A549 (cell line): ENCODE measurements around the gene HOXC6. TPM values are rescaled to one million over a fixed set of nuclear protein-coding genes. Genes with fewer than 3 reads are reported as not detected.

Experiments
- ATAC-seq, 2 experiments: fragments of 200-7000 bp in 1 of 2; fragments of >200 bp in 1 of 2; cut with Nextera tagmentation in 1 of 2; cut with Tn5 transposase in 1 of 2; 3 replicates each; pipeline versions ENCODE4 v1.8.0 to v1.9.1; 2018 to 2020; ENCODE audit warnings: mild to moderate bottlenecking in 1 of 2, moderate library complexity in 1 of 2
- CTCF ChIA-PET: fragments of 300-600 bp; sonication (Branson Sonifier 250); formaldehyde crosslinking; extraction: SDS; loops from one replicate; lab custom pipeline; 2021; ENCODE audit warnings: antibody characterized with exemption, inconsistent platforms; lab: Yijun Ruan, JAX
- POLR2A ChIA-PET: fragments of 350-600 bp; formaldehyde crosslinking; extraction: SDS; loops from one replicate; lab custom pipeline; 2021; ENCODE audit warnings: antibody characterized with exemption, inconsistent platforms; lab: Yijun Ruan, JAX
- DNase-seq, 2 experiments: peaks; one replicate each; pipeline versions ENCODE4 v3.0.0 to v3.0.0-alpha.2; 2011 to 2016; ENCODE audit warnings: low read depth in 1 of 2, low spot score in 1 of 2
- FAIRE-seq: peaks from 2 replicates; lab custom pipeline; 2011; peaks lifted over from hg19 to GRCh38; lab: Jason Lieb, UNC
- H3K27ac ChIP-seq, 2 experiments: fragments of >200 bp; sonication (Bioruptor Twin); formaldehyde crosslinking; 3 replicates each; pipeline ENCODE4 v1.5.1; 2016 to 2017
- H3K4me1 ChIP-seq: fragments of >200 bp; sonication (Bioruptor Twin); formaldehyde crosslinking; 3 replicates; pipeline ENCODE4 v1.6.1; 2016
- H3K4me2 ChIP-seq: fragments of >200 bp; sonication (Bioruptor Twin); formaldehyde crosslinking; 3 replicates; pipeline ENCODE4 v1.6.1; 2016
- H3K4me3 ChIP-seq: fragments of >200 bp; sonication (Bioruptor Twin); formaldehyde crosslinking; 3 replicates; pipeline ENCODE4 v1.5.1; 2016
- H3K9me3 ChIP-seq: fragments of >200 bp; sonication (Bioruptor Twin); formaldehyde crosslinking; 3 replicates; pipeline ENCODE4 v1.6.1; 2016
- BHLHE40 ChIP-seq: IDR thresholded peaks from 2 replicates; pipeline ENCODE4 v1.6.1; 2012; ENCODE audit warnings: low read depth, low read length, inconsistent platforms
- CBX8 ChIP-seq: fragments of 200-600 bp; sonication (generic); IDR thresholded peaks from 2 replicates; pipeline ENCODE4 v1.6.1; 2016
- CHD4 ChIP-seq: fragments of 200-600 bp; sonication (generic); IDR thresholded peaks from 2 replicates; pipeline ENCODE4 v1.6.1; 2016; ENCODE audit warnings: antibody characterized with exemption, mild to moderate bottlenecking, borderline replicate concordance
- EHF ChIP-seq: fragments of 250-450 bp; sonication (Bioruptor Pico); IDR thresholded peaks from 2 replicates; pipeline ENCODE4 v1.5.0; 2020; ENCODE audit warnings: mild to moderate bottlenecking
- EP300 ChIP-seq, 2 experiments: fragments of >200 bp; sonication (Bioruptor Twin); formaldehyde crosslinking; IDR thresholded peaks; 2 replicates in 1 of 2; 3 replicates in 1 of 2; pipeline ENCODE4 v1.6.1; 2016 to 2017
- ESRRA ChIP-seq: fragments of 150-350 bp; IDR thresholded peaks from 2 replicates; pipeline ENCODE4 v1.6.1; 2014; ENCODE audit warnings: mild to moderate bottlenecking, low read length, borderline replicate concordance
- FOSB ChIP-seq: fragments of 250-450 bp; sonication (Bioruptor Pico); IDR thresholded peaks from 2 replicates; pipeline ENCODE4 v1.5.0; 2020; ENCODE audit warnings: mild to moderate bottlenecking, moderate library complexity
- HDAC2 ChIP-seq: fragments of 200-600 bp; sonication (generic); IDR thresholded peaks from 2 replicates; pipeline ENCODE4 v1.6.1; 2016
- HEYL ChIP-seq: fragments of 250-450 bp; sonication (Bioruptor Pico); IDR thresholded peaks from 2 replicates; pipeline ENCODE4 v1.8.0; 2021; ENCODE audit warnings: mild to moderate bottlenecking, moderate library complexity
- HOXA7 ChIP-seq: fragments of 250-450 bp; sonication (Bioruptor Pico); IDR thresholded peaks from 2 replicates; pipeline ENCODE4 v1.5.0; 2020; ENCODE audit warnings: mild to moderate bottlenecking, moderate library complexity
- JUNB ChIP-seq: fragments of >200 bp; sonication (Bioruptor Twin); formaldehyde crosslinking; IDR thresholded peaks from 2 replicates; pipeline ENCODE4 v1.6.1; 2016
- KDM1A ChIP-seq: fragments of 200-600 bp; sonication (generic); IDR thresholded peaks from 2 replicates; pipeline ENCODE4 v1.6.1; 2016; ENCODE audit warnings: low read depth, mild to moderate bottlenecking
- KDM5A ChIP-seq: fragments of 200-600 bp; sonication (generic); IDR thresholded peaks from 2 replicates; pipeline ENCODE4 v1.6.1; 2016; ENCODE audit warnings: antibody characterized with exemption, mild to moderate bottlenecking
- MAFK ChIP-seq: fragments of 450-650 bp; IDR thresholded peaks from 2 replicates; pipeline ENCODE4 v1.6.1; 2014; ENCODE audit not compliant: partially characterized antibody
- PHF8 ChIP-seq: fragments of 200-600 bp; sonication (generic); IDR thresholded peaks from 2 replicates; pipeline ENCODE4 v1.6.1; 2016; ENCODE audit warnings: low read depth, mild to moderate bottlenecking, antibody characterized with exemption, moderate library complexity, borderline replicate concordance
- POLR2A ChIP-seq: IDR thresholded peaks from 2 replicates; pipeline ENCODE4 v1.6.1; 2012; ENCODE audit warnings: mild to moderate bottlenecking, low read length
- RAD21 ChIP-seq, 2 experiments: fragments of >200 bp in 1 of 2; sonication (Bioruptor Twin) in 1 of 2; formaldehyde crosslinking in 1 of 2; IDR thresholded peaks in 1 of 2; conservative IDR thresholded peaks in 1 of 2; 2 replicates in 1 of 2; 3 replicates in 1 of 2; pipeline ENCODE4 v1.6.1; 2012 to 2018; ENCODE audit warnings: inconsistent platforms in 1 of 2
- RARB ChIP-seq: fragments of 250-450 bp; sonication (Bioruptor Pico); IDR thresholded peaks from 2 replicates; pipeline ENCODE4 v1.8.0; 2021; ENCODE audit warnings: mild to moderate bottlenecking, moderate library complexity
- RCOR1 ChIP-seq: fragments of 150-350 bp; IDR thresholded peaks from 2 replicates; pipeline ENCODE4 v1.6.1; 2014; ENCODE audit warnings: antibody characterized with exemption, low read length, low read depth
- REST ChIP-seq: fragments of 200-600 bp; sonication (generic); IDR thresholded peaks from 2 replicates; pipeline ENCODE4 v1.6.1; 2016; ENCODE audit warnings: antibody characterized with exemption, mild to moderate bottlenecking, moderate library complexity
- RNF2 ChIP-seq: fragments of 200-600 bp; sonication (generic); IDR thresholded peaks from 2 replicates; pipeline ENCODE4 v1.6.1; 2016; ENCODE audit warnings: low read depth, mild to moderate bottlenecking, antibody characterized with exemption, moderate library complexity, borderline replicate concordance
- ZC3H11A ChIP-seq: fragments of 450-650 bp; IDR thresholded peaks from 2 replicates; pipeline ENCODE4 v1.6.1; 2014; ENCODE audit warnings: antibody characterized with exemption, mild to moderate bottlenecking
- ZFP36 ChIP-seq: fragments of 450-650 bp; IDR thresholded peaks from 2 replicates; pipeline ENCODE4 v1.6.1; 2014; ENCODE audit warnings: borderline replicate concordance; ENCODE audit not compliant: partially characterized antibody
- ZNF302 ChIP-seq: fragments of 250-450 bp; sonication (Bioruptor Pico); IDR thresholded peaks from 2 replicates; pipeline ENCODE4 v1.9.0; 2021; ENCODE audit warnings: inconsistent platforms, mild to moderate bottlenecking, moderate library complexity
- ZSCAN20 ChIP-seq: fragments of 250-450 bp; sonication (Bioruptor Pico); IDR thresholded peaks from 2 replicates; pipeline ENCODE4 v1.8.0; 2022; ENCODE audit warnings: mild to moderate bottlenecking, moderate library complexity
- WGBS: methylation state at CpG from one replicate; pipeline ENCODE4 v1.1.6; 2017; ENCODE audit errors: missing lambda C conversion rate; 5-methylcytosine and 5-hydroxymethylcytosine counted together
- polyA plus RNA-seq, 4 experiments: library from polyadenylated mRNA; depleted of rRNA in 3 of 4; stranded (reverse); fragments of >200 nt; fragmentation: RNase III in 1 of 4; extraction: RNeasy Plus Mini Kit Qiagen cat#74134 plus additional on column Dnase treatment in 1 of 4; gene quantifications; 2 replicates in 3 of 4; 3 replicates in 1 of 4; pipeline ENCODE4 v1.2.3, GENCODE V29; 2011 to 2017
- TF ChIP-seq, protein P1 (sequence below): fragments of 450-650 bp; IDR thresholded peaks from 2 replicates; pipeline ENCODE4 v1.6.1; 2014; ENCODE audit warnings: antibody characterized with exemption
- TF ChIP-seq, protein P2 (sequence below): fragments of 250-450 bp; sonication (Bioruptor Pico); IDR thresholded peaks from 2 replicates; pipeline ENCODE4 v1.5.0; 2020; ENCODE audit warnings: low read depth, mild to moderate bottlenecking, moderate library complexity
- TF ChIP-seq, protein P3 (sequence below): fragments of >200 bp; sonication (Bioruptor Twin); formaldehyde crosslinking; IDR thresholded peaks from 3 replicates; pipeline ENCODE4 v1.5.1; 2016
- TF ChIP-seq, protein P4 (sequence below): IDR thresholded peaks from 2 replicates; pipeline ENCODE4 v1.6.1; 2012

The HOXC6 gene
- polyA plus RNA-seq, 2 of the 4 experiments (the other 2 are of a cell fraction) = 5.2 to 6.0 TPM

GRCh38 chr12:54051874-54052437 lies 23.7 kb downstream of the HOXC6 start:
- ATAC-seq = no peak
- POLR2A ChIA-PET = interaction anchor here (0.7 to 2.9 kb wide), 2 partner anchors 19 to 35 kb away, joined by 3 to 19 read pairs; partner anchors contain the start of gene HOXC5
- TF ChIP-seq HDAC2 (no peak), KDM1A (no peak), CHD4 (no peak), MAFK (no peak), RNF2 (no peak), EP300 (IDR thresholded peaks at IDR 0.05) (no peak), EHF (CRISPR knock-in tag) (no peak), REST (no peak), HOXA7 (no peak), ZC3H11A (no peak), PHF8 (no peak), ESRRA (no peak), RCOR1 (no peak), KDM5A (no peak), ZSCAN20 (CRISPR knock-in tag) (no peak), ZNF302 (no peak), RARB (CRISPR knock-in tag) (no peak)
- TF ChIP-seq, protein P1, sequence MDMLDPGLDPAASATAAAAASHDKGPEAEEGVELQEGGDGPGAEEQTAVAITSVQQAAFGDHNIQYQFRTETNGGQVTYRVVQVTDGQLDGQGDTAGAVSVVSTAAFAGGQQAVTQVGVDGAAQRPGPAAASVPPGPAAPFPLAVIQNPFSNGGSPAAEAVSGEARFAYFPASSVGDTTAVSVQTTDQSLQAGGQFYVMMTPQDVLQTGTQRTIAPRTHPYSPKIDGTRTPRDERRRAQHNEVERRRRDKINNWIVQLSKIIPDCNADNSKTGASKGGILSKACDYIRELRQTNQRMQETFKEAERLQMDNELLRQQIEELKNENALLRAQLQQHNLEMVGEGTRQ = no peak
- TF ChIP-seq, protein P2, sequence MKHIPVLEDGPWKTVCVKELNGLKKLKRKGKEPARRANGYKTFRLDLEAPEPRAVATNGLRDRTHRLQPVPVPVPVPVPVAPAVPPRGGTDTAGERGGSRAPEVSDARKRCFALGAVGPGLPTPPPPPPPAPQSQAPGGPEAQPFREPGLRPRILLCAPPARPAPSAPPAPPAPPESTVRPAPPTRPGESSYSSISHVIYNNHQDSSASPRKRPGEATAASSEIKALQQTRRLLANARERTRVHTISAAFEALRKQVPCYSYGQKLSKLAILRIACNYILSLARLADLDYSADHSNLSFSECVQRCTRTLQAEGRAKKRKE (CRISPR knock-in tag) = no peak
- Histone ChIP-seq H3K4me2 (no peak overlapping the region), H3K4me1 (peaks cover 17% of the 10 kb centered on the region), H3K4me3 (no peak overlapping the region), H3K9me3 (no peaks in the 10 kb centered on the region), H3K27ac (no peak overlapping the region)
- no peak for DNase-seq
- no peak for FAIRE-seq
- WGBS = 97% methylated on average over 24 of the region's 24 CpGs
- CTCF ChIA-PET = interaction anchor here (0.7 to 5.4 kb wide), 12 partner anchors 8 to 156 kb away, joined by 3 to 41 read pairs (median 3); partner anchors contain the start of genes HOXC10 and HOXC5

DNA sequence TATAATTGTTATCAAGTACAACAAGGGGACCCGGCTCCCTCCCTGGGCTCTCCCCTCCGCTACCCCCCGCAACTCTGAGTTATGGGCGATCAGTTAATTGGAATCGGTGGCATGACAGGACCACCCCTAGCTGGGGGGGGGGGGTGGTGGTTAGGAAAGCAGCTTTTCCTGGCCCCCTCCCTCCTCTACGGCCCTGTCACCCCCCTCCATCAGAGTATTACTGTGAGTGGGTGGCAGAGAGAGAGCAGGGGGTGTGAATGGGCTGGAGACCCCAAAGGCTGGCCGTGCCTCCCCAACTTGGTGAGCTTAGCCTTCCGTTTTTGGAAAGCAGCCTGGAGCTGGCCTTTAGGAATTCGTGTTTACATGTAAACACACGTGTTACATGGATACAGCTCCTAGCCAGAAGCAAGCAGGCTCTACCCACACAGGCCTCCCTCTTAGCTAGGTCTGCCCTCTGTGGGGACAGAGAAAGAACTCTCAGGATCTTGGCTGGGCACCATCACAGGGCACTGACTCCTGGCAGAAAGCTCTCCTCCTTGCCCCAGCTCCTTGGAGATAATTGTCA lies 24.3 kb downstream of the HOXC6 start:
- DNase-seq (no peak), ATAC-seq (peak; percentile 3 to 14; a peak in 3 of 6 replicates), FAIRE-seq (no peak)
- TF ChIP-seq ZNF302 (no peak), ZFP36 (no peak), RAD21 (conservative IDR thresholded peaks at IDR 0.05 in 1 of 2, IDR thresholded peaks at IDR 0.05 in 1 of 2) (no peak), RCOR1 (no peak), CHD4 (no peak), EP300 (IDR thresholded peaks at IDR 0.05) (no peak), BHLHE40 (no peak), HEYL (no peak), FOSB (CRISPR knock-in tag) (no peak), HOXA7 (no peak), CBX8 (no peak), HDAC2 (no peak), POLR2A (no peak), JUNB (no peak)
- TF ChIP-seq, protein P2 (CRISPR knock-in tag) = no peak
- TF ChIP-seq, protein P3, sequence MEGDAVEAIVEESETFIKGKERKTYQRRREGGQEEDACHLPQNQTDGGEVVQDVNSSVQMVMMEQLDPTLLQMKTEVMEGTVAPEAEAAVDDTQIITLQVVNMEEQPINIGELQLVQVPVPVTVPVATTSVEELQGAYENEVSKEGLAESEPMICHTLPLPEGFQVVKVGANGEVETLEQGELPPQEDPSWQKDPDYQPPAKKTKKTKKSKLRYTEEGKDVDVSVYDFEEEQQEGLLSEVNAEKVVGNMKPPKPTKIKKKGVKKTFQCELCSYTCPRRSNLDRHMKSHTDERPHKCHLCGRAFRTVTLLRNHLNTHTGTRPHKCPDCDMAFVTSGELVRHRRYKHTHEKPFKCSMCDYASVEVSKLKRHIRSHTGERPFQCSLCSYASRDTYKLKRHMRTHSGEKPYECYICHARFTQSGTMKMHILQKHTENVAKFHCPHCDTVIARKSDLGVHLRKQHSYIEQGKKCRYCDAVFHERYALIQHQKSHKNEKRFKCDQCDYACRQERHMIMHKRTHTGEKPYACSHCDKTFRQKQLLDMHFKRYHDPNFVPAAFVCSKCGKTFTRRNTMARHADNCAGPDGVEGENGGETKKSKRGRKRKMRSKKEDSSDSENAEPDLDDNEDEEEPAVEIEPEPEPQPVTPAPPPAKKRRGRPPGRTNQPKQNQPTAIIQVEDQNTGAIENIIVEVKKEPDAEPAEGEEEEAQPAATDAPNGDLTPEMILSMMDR = no peak
- TF ChIP-seq, protein P4, sequence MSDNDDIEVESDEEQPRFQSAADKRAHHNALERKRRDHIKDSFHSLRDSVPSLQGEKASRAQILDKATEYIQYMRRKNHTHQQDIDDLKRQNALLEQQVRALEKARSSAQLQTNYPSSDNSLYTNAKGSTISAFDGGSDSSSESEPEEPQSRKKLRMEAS = no peak
- no peaks in the 10 kb centered on the region for H3K9me3 ChIP-seq
- ChIA-PET POLR2A (interaction anchor here (0.7 to 2.9 kb wide), 4 partner anchors 20 to 136 kb away, joined by 3 to 19 read pairs (median 7); partner anchors contain the start of genes HOXC5 and SMUG1), CTCF (interaction anchor here (0.6 to 5.4 kb wide), 18 partner anchors 8 to 1908 kb away, joined by 3 to 41 read pairs (median 4); partner anchors contain the start of genes HOXC10, HOXC5 and HOXC8)
- H3K4me2 ChIP-seq = peak overlapping the region; percentile 87
- peaks cover 17% of the 10 kb centered on the region for H3K4me1 ChIP-seq
- H3K27ac ChIP-seq = peak overlapping the region; percentile 90 to 94; a peak in 5 of 6 replicates
- H3K4me3 ChIP-seq = no peak overlapping the region
- 90% methylated on average over 10 of the region's 10 CpGs for WGBS
